Osteoblast (primary cell): ENCODE measurements around the gene ELOVL5. TPM values are rescaled to one million over a fixed set of nuclear protein-coding genes. Genes with fewer than 3 reads are reported as not detected.

Experiments
- DNase-seq: peaks from one replicate; pipeline ENCODE4 v3.0.0; 2011; ENCODE audit warnings: low spot score, mixed read lengths; ENCODE audit not compliant: insufficient read length; ENCODE audit errors: missing footprints
- H2AFZ ChIP-seq: 2 replicates; pipeline ENCODE4 v1.6.0; 2011; ENCODE audit warnings: mild to moderate bottlenecking, low read length
- H3K27ac ChIP-seq: 2 replicates; pipeline ENCODE4 v1.5.1; 2011; ENCODE audit warnings: mild to moderate bottlenecking, low read depth, low read length, moderate library complexity
- H3K27me3 ChIP-seq: 2 replicates; pipeline ENCODE4 v1.6.0; 2012; ENCODE audit warnings: mild to moderate bottlenecking, control low read depth, inconsistent platforms, low read length, moderate library complexity; ENCODE audit not compliant: insufficient read depth
- H3K36me3 ChIP-seq: 2 replicates; pipeline ENCODE4 v1.5.1; 2011; ENCODE audit warnings: mild to moderate bottlenecking, low read length, control low read depth, moderate library complexity; ENCODE audit not compliant: insufficient read depth
- H3K4me1 ChIP-seq: 2 replicates; pipeline ENCODE4 v1.5.1; 2011; ENCODE audit warnings: mild to moderate bottlenecking, low read length, control low read depth, moderate library complexity; ENCODE audit not compliant: insufficient read depth
- H3K4me2 ChIP-seq: 2 replicates; pipeline ENCODE4 v1.6.0; 2011; ENCODE audit warnings: mild to moderate bottlenecking, low read length; ENCODE audit not compliant: insufficient read depth
- H3K4me3 ChIP-seq: fragments of 200-600 bp; sonication (generic); 3 replicates; pipeline ENCODE4 v1.5.1; 2012; ENCODE audit warnings: mild to moderate bottlenecking, low read length, inconsistent platforms; ENCODE audit not compliant: insufficient read depth
- H3K79me2 ChIP-seq: 2 replicates; pipeline ENCODE4 v1.6.0; 2012; ENCODE audit warnings: mild to moderate bottlenecking, low read length, control low read depth, inconsistent platforms; ENCODE audit not compliant: insufficient read depth
- H3K9me3 ChIP-seq: 2 replicates; pipeline ENCODE4 v1.5.1; 2011; ENCODE audit warnings: low read depth, low read length, control low read depth
- H4K20me1 ChIP-seq: 2 replicates; pipeline ENCODE4 v1.6.0; 2012; ENCODE audit warnings: mild to moderate bottlenecking, low read length, control low read depth; ENCODE audit not compliant: insufficient read depth
- total RNA-seq: library from RNA; depleted of rRNA; stranded (reverse); fragments of >200 nt; gene quantifications from 2 replicates; pipeline ENCODE4 v1.2.3, GENCODE V29; 2012
- TF ChIP-seq, protein P1 (sequence below): IDR thresholded peaks from 2 replicates; pipeline ENCODE4 v1.5.1; 2011; ENCODE audit warnings: mild to moderate bottlenecking, low read depth, low read length, moderate library complexity; ENCODE audit errors: extremely low read depth

ELOVL5 gene
- total RNA-seq, 1 donor = 75.3 TPM

DNA sequence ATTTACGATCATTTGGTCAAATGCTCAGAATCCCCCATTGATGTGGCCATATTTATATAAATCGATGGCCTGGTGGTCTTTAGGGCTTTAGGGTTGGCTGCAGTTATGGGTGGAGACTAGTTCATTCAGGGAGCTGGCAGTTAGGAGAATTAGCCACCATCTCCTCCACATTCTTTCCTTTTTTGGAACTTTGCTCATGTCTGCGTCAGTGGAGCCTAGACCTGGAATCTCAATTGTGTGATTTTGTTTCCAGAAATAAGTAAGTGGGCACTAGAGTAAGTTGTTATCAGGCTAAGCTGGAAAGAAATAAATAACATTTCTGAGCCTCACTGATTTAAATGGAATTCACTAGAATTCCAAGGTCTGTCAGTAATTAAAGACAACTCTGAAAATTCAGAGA is 29.0 kb upstream of the ELOVL5 start:
- no peaks in the 10 kb centered on the region for H3K9me3 ChIP-seq
- no peak for DNase-seq
- H3K36me3 ChIP-seq = no peaks in the 10 kb centered on the region
- no peak overlapping the region for H3K27ac ChIP-seq
- H3K79me2 ChIP-seq = no peaks in the 10 kb centered on the region
- H4K20me1 ChIP-seq = no peaks in the 10 kb centered on the region
- H2AFZ ChIP-seq = no peak overlapping the region
- no peaks in the 10 kb centered on the region for H3K4me1 ChIP-seq
- peaks cover 26% of the 10 kb centered on the region for H3K27me3 ChIP-seq
- no peak overlapping the region for H3K4me3 ChIP-seq
- TF ChIP-seq, protein P1, sequence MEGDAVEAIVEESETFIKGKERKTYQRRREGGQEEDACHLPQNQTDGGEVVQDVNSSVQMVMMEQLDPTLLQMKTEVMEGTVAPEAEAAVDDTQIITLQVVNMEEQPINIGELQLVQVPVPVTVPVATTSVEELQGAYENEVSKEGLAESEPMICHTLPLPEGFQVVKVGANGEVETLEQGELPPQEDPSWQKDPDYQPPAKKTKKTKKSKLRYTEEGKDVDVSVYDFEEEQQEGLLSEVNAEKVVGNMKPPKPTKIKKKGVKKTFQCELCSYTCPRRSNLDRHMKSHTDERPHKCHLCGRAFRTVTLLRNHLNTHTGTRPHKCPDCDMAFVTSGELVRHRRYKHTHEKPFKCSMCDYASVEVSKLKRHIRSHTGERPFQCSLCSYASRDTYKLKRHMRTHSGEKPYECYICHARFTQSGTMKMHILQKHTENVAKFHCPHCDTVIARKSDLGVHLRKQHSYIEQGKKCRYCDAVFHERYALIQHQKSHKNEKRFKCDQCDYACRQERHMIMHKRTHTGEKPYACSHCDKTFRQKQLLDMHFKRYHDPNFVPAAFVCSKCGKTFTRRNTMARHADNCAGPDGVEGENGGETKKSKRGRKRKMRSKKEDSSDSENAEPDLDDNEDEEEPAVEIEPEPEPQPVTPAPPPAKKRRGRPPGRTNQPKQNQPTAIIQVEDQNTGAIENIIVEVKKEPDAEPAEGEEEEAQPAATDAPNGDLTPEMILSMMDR = no peak
- no peak overlapping the region for H3K4me2 ChIP-seq

DNA sequence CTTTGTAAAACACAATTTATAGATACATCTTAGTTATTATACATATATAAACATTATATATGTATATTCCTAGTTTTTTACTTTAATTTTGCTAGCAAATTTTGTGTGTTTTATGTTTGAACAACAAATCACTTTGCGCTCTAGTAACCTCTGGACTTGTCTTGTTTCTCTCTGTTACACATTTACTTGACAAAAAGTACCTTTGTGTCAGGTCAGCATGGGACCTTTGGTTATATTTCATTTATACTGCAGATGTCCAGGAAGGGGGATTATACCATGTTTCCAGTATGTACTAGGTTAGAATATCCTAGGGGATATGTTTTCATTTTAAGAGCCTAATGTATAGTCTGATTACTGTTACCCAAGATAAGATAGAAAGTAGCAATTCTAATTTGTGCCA is 28.5 kb upstream of the ELOVL5 start:
- H4K20me1 ChIP-seq = no peaks in the 10 kb centered on the region
- no peak overlapping the region for H2AFZ ChIP-seq
- no peak for DNase-seq

DNA sequence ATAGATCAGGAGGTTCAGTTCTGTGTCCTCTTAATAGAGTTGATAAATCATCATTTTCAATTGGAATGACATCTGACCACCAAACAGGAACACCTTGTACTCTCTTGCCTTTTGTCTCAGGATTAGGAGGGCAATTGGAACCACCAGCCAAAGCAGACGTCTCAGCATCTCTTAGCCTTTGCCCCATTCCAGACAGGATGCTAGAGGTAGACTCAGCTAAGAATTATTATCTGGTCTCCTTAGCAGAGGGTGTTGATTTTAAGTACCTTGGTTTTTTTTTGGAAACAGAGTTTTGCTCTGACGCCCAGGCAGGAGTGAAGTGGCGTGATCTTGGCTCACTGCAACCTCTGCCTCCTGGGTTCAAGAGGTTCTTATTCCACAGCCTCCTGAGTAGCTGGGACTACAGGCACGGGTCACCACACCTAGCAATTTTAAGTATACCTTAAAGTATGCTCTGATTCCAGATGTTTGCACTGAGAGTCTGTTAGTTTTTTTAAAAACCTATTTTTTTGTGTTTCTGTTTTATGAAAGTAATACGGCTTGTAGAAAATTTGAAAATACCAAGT is 28.0 kb upstream of the ELOVL5 start:
- Histone ChIP-seq H3K4me1 (no peaks in the 10 kb centered on the region), H3K27me3 (peaks cover 26% of the 10 kb centered on the region), H3K36me3 (no peaks in the 10 kb centered on the region), H3K9me3 (no peaks in the 10 kb centered on the region), H3K4me2 (no peak overlapping the region), H3K4me3 (no peak overlapping the region), H3K27ac (no peak overlapping the region), H4K20me1 (no peaks in the 10 kb centered on the region), H3K79me2 (no peaks in the 10 kb centered on the region), H2AFZ (no peak overlapping the region)
- no peak for DNase-seq
- TF ChIP-seq, protein P1 = no peak

More for the DNA sequence above, 28.5 kb upstream of the ELOVL5 start:
- TF ChIP-seq, protein P1 = no peak
- H3K79me2 ChIP-seq = no peaks in the 10 kb centered on the region
- H3K27ac ChIP-seq = no peak overlapping the region
- no peak overlapping the region for H3K4me2 ChIP-seq
- no peaks in the 10 kb centered on the region for H3K4me1 ChIP-seq
- H3K4me3 ChIP-seq = no peak overlapping the region
- H3K9me3 ChIP-seq = no peaks in the 10 kb centered on the region
- H3K27me3 ChIP-seq = peaks cover 26% of the 10 kb centered on the region
- no peaks in the 10 kb centered on the region for H3K36me3 ChIP-seq

DNA sequence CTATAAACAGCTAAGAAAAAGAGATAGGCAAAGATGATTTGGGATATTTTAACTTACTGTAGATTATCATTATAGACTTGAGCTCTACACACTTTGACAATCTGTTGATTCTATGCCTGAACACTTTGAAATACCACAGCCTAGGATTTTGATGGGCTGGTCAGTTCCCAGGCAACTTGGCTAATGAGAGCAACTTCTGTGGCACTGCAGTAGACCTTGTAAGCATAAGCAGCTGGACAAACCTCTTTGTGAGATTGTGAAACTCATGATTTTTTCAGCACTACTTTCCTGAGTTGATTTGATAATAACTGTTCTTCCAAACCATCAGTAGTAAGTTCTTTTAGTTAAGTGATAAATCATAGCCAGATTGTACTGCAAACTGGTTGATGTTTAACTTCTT is 27.1 kb upstream of the ELOVL5 start:
- H3K9me3 ChIP-seq = no peaks in the 10 kb centered on the region
- peak; percentile 59 for DNase-seq
- H3K36me3 ChIP-seq = no peaks in the 10 kb centered on the region
- H3K27ac ChIP-seq = no peak overlapping the region
- no peak overlapping the region for H3K4me2 ChIP-seq
- no peaks in the 10 kb centered on the region for H4K20me1 ChIP-seq
- no peak overlapping the region for H2AFZ ChIP-seq
- no peak overlapping the region for H3K4me3 ChIP-seq
- TF ChIP-seq, protein P1 = no peak
- H3K4me1 ChIP-seq = no peaks in the 10 kb centered on the region
- H3K27me3 ChIP-seq = peaks cover 26% of the 10 kb centered on the region
- no peaks in the 10 kb centered on the region for H3K79me2 ChIP-seq
